K562 (cell line): ENCODE data around the gene CNKSR3. TPM values are rescaled to one million over a fixed set of nuclear protein-coding genes. Genes with fewer than 3 reads are reported as not detected.

ENCODE experiments used
- BRF2 ChIP-seq: IDR thresholded peaks from 3 replicates; pipeline ENCODE4 v1.6.1; 2011; ENCODE audit warnings: borderline replicate concordance, mild to moderate bottlenecking; ENCODE audit not compliant: insufficient read length, insufficient read depth
- E2F4 ChIP-seq: sonication (generic); formaldehyde crosslinking; IDR thresholded peaks from 2 replicates; pipeline ENCODE4 v1.8.0; 2022; ENCODE audit warnings: mild to moderate bottlenecking, low read depth, missing genetic modification reagents
- ELF4 ChIP-seq: fragments of 450-650 bp; formaldehyde crosslinking; IDR thresholded peaks from 2 replicates; pipeline ENCODE4 v1.4.0; 2022; ENCODE audit warnings: missing genetic modification characterization
- GTF3C2 ChIP-seq: IDR thresholded peaks from 3 replicates; pipeline ENCODE4 v1.6.1; 2011; ENCODE audit warnings: borderline replicate concordance, mild to moderate bottlenecking, moderate library complexity; ENCODE audit not compliant: insufficient read length; ENCODE audit errors: extremely low read depth
- KAT2B ChIP-seq: IDR thresholded peaks from one replicate; pipeline ENCODE4 v1.6.1; 2012; ENCODE audit warnings: low read depth, mild to moderate bottlenecking, control low read depth, inconsistent platforms, low read length, moderate library complexity
- NR2C1 ChIP-seq, 2 experiments: fragments of 450-650 bp; IDR thresholded peaks; 2 replicates each; pipeline ENCODE4 v1.6.1; 2017; ENCODE audit warnings: mild to moderate bottlenecking in 2 of 2, antibody characterized with exemption in 1 of 2, inconsistent platforms in 1 of 2, missing compliant biosample characterization in 1 of 2, missing genetic modification characterization in 1 of 2
- PCBP2 ChIP-seq: fragments of 200-400 bp; formaldehyde crosslinking; IDR thresholded peaks from 2 replicates; pipeline ENCODE4 v1.6.1; 2018; ENCODE audit warnings: low read length, low read depth, mild to moderate bottlenecking, moderate library complexity; ENCODE audit not compliant: poor library complexity, severe bottlenecking
- ZNF76 ChIP-seq: fragments of 250-450 bp; sonication (Bioruptor Pico); IDR thresholded peaks from 2 replicates; pipeline ENCODE4 v1.4.0; 2020; ENCODE audit warnings: mild to moderate bottlenecking, moderate library complexity, borderline replicate concordance
- polyA plus RNA-seq, 8 experiments: library from polyadenylated mRNA; depleted of rRNA in 4 of 8; stranded (reverse) in 5 of 8; unstranded in 3 of 8; fragments of >200 nt; fragmentation: Nextera tagmentation in 2 of 8; fragmentation: Illumina TruSeq in 1 of 8; extraction: Ambion mirVana in 2 of 8; extraction: Trizol in 1 of 8; gene quantifications; 2 replicates each; pipeline versions ENCODE4 v1.2.1 to v1.2.3, GENCODE V29; 2011 to 2014; ENCODE audit warnings: inconsistent platforms in 1 of 8, missing spikeins in 1 of 8
- total RNA-seq, 7 experiments: library from RNA; depleted of rRNA in 6 of 7; stranded (reverse); fragments of >200 nt in 6 of 7; fragmentation: Illumina TruSeq in 2 of 7; extraction: Trizol in 2 of 7; gene quantifications; 2 replicates each; pipeline versions ENCODE4 v1.2.1 to v1.2.3, GENCODE V29; 2011 to 2021; ENCODE audit warnings: low replicate concordance in 1 of 7

CNKSR3 gene
- total and polyA plus RNA-seq, 9 of the 15 experiments (the other 6 are each of a cell fraction or from before 2014, with no cell fraction given): 4.5 to 29.6 (median 9.5) TPM

- TF ChIP-seq BRF2 (no peak), GTF3C2 (no peak), KAT2B (no peak), NR2C1 (IDR thresholded peaks at IDR 0.05) (no peak), NR2C1 (tag; IDR thresholded peaks at IDR 0.05) (no peak), ELF4 (CRISPR knock-in tag) (no peak), E2F4 (no peak), ZNF76 (CRISPR knock-in tag) (no peak), PCBP2 (no peak)
Observed at GRCh38 chr6:154522576-154522975, 12.1 kb upstream of the CNKSR3 start (continued).
